Effector memory CD4-positive, alpha-beta T cell (primary cell): ENCODE results near the gene ERN2.

ENCODE experiments used
- DNase-seq, 3 donors: peaks; one replicate each; pipeline ENCODE4 v3.0.0-alpha.2; 2020
- H3K27ac ChIP-seq: 2 replicates; pipeline ENCODE4 v1.7.0; 2013; ENCODE audit warnings: mild to moderate bottlenecking, low read length, moderate library complexity; ENCODE audit not compliant: insufficient read depth, poor library complexity, severe bottlenecking
- H3K27me3 ChIP-seq: replicated peaks from 2 replicates; pipeline ENCODE4 v1.7.0; 2013; ENCODE audit warnings: mild to moderate bottlenecking, low read length; ENCODE audit not compliant: insufficient read depth, control insufficient read depth, poor library complexity, severe bottlenecking
- H3K36me3 ChIP-seq: 2 replicates; pipeline ENCODE4 v1.7.0; 2013; ENCODE audit warnings: mild to moderate bottlenecking, low read length, moderate library complexity; ENCODE audit not compliant: control insufficient read depth, insufficient read depth
- H3K4me1 ChIP-seq: 2 replicates; pipeline ENCODE4 v1.7.0; 2013; ENCODE audit warnings: low read length, mild to moderate bottlenecking; ENCODE audit not compliant: control insufficient read depth, insufficient read depth, poor library complexity, severe bottlenecking
- H3K4me3 ChIP-seq: 2 replicates; pipeline ENCODE4 v1.7.0; 2013; ENCODE audit warnings: low read length, low read depth, mild to moderate bottlenecking; ENCODE audit not compliant: insufficient read depth, poor library complexity, severe bottlenecking
- H3K9me3 ChIP-seq: 2 replicates; pipeline ENCODE4 v1.7.0; 2013; ENCODE audit warnings: mild to moderate bottlenecking, low read length, moderate library complexity; ENCODE audit not compliant: control insufficient read depth

Gene ERN2

DNA sequence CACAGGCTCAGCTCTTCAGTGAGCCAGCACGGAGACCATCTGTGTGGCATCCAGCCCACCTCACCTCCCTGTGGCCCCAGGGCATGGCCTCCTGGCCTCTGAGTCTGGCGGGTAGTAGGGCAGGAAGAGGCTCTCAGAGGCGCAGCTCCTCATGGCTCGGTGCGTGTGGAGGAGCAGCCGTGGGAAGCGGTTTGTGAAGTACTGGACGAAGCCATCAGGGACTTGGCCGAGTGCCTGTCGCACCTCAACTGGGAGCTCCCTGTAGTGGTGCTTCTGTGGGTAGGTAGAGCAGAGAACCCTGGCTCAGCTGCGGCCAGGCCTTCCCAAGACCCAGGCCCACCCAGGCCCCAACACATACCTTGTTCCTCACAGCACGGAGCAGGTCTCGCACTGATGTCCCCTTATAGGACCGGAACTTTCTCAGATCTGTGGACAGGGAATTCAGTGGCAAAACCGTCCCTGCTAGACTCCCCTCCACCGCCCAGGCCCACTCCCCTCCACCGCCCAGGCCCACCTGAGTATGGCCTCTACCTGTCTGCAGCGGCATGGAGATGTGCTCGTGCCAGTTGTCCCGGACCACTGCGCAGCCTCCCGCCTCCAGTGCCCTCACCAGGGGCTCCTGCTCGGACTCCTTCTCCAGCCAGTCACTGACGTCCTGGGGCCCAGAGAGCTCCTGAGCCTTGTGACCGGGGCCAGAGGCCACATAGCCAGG is 22.1 kb downstream of the ERN2 start:
- no peak for DNase-seq
- no peaks in the 10 kb centered on the region for H3K4me1 ChIP-seq
- H3K9me3 ChIP-seq, result no peaks in the 10 kb centered on the region
- no peak overlapping the region for H3K4me3 ChIP-seq
- H3K27me3 ChIP-seq, result no peaks in the 10 kb centered on the region
- H3K27ac ChIP-seq, result no peak overlapping the region
- peaks cover 30% of the 10 kb centered on the region for H3K36me3 ChIP-seq

GRCh38 chr16:23689442-23690187 is 23.4 kb downstream of the ERN2 start:
- DNase-seq, result no peak
- no peak overlapping the region for H3K27ac ChIP-seq
- peaks cover 30% of the 10 kb centered on the region for H3K36me3 ChIP-seq
- no peaks in the 10 kb centered on the region for H3K4me1 ChIP-seq
- H3K27me3 ChIP-seq, result no peaks in the 10 kb centered on the region
- H3K4me3 ChIP-seq, result no peak overlapping the region
- no peaks in the 10 kb centered on the region for H3K9me3 ChIP-seq

DNA sequence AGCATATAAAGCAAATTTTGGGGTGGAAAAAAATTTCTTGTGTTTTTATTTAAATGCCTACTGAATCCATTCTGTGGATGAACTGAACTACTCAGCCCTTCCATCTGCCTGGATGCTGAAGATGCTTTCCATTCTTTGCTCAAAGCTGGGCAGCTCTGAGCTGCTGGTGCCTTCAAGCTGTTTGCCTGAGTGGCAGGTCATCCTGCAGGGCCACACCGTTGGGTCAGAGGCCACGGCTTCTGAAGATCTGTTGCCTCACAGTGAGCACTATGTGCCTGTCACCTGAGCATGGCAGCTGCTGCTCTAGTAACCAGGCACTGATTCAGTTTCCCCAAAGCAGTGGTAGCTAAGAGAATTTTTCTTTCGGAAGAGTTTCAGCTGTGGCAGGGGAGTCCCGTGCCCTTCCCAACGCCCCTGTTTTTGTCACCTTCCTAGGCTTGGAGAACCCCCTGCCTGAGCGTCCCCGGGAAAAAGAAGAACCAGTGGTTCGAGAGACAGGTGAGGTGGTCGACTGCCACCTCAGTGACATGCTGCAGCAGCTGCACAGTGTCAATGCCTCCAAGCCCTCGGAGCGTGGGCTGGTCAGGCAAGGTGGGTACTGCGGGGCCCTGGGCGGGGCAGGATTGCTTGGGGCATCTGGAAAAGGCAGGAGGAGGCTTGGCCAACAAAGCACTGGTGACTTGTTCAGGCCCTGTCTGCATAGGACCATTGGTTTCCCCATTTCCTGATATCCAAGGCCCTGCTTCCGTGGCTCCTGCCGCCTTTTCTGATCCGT is 25.8 kb downstream of the ERN2 start:
- Histone ChIP-seq H3K4me3 (no peak overlapping the region), H3K4me1 (no peaks in the 10 kb centered on the region), H3K36me3 (peaks cover 33% of the 10 kb centered on the region), H3K27me3 (no peaks in the 10 kb centered on the region), H3K27ac (no peak overlapping the region), H3K9me3 (no peaks in the 10 kb centered on the region)
- no peak for DNase-seq

- Histone ChIP-seq H3K9me3 (no peaks in the 10 kb centered on the region), H3K36me3 (peaks cover 17% of the 10 kb centered on the region), H3K27ac (no peak overlapping the region), H3K4me3 (no peak overlapping the region), H3K4me1 (no peaks in the 10 kb centered on the region), H3K27me3 (no peaks in the 10 kb centered on the region)
- DNase-seq, result no peak
These were observed 29.5 kb downstream of the ERN2 start for GRCh38 chr16:23683487-23683886.

DNA sequence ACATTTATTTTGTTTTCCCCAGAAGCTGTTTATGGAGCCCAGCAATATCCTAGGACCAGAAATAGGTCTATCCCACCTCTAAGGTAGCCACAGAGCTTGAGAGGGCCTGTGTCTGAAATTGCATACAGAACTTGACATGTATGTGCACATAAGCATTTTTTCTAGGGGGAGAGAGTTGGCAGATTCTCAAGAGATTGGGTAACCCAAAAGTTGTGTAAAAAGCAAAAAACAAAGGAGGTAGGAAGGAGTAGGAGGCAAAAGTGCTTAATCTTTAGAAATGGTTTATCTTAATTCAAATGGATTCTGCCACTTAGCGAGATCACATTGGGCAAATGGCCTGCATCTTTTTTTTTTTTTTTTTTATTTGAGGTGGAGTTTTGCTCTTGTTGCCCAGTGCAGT is 30.8 kb downstream of the ERN2 start:
- DNase-seq, result no peak
- no peak overlapping the region for H3K4me3 ChIP-seq
- peaks cover 4% of the 10 kb centered on the region for H3K36me3 ChIP-seq
- no peaks in the 10 kb centered on the region for H3K4me1 ChIP-seq
- H3K27ac ChIP-seq, result no peak overlapping the region
- no peaks in the 10 kb centered on the region for H3K9me3 ChIP-seq
- H3K27me3 ChIP-seq, result no peaks in the 10 kb centered on the region

DNA sequence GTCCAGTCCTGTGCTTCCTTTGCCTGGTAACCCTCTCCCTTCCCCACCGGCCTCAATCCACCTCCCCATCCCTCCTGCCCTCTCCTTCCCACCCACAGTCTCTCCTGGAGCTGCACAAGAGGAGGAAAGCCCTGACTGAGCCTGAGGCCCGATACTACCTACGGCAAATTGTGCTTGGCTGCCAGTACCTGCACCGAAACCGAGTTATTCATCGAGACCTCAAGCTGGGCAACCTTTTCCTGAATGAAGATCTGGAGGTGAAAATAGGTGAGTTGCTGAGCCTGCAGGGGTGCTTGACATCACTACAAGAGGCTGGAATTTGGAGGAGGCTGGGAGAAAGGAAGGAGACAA is 33.1 kb downstream of the ERN2 start:
- no peaks in the 10 kb centered on the region for H3K4me1 ChIP-seq
- H3K36me3 ChIP-seq, result peaks cover 3% of the 10 kb centered on the region
- no peak for DNase-seq
- H3K27ac ChIP-seq, result no peak overlapping the region
- H3K4me3 ChIP-seq, result no peak overlapping the region
- H3K27me3 ChIP-seq, result no peaks in the 10 kb centered on the region
- no peaks in the 10 kb centered on the region for H3K9me3 ChIP-seq

DNA sequence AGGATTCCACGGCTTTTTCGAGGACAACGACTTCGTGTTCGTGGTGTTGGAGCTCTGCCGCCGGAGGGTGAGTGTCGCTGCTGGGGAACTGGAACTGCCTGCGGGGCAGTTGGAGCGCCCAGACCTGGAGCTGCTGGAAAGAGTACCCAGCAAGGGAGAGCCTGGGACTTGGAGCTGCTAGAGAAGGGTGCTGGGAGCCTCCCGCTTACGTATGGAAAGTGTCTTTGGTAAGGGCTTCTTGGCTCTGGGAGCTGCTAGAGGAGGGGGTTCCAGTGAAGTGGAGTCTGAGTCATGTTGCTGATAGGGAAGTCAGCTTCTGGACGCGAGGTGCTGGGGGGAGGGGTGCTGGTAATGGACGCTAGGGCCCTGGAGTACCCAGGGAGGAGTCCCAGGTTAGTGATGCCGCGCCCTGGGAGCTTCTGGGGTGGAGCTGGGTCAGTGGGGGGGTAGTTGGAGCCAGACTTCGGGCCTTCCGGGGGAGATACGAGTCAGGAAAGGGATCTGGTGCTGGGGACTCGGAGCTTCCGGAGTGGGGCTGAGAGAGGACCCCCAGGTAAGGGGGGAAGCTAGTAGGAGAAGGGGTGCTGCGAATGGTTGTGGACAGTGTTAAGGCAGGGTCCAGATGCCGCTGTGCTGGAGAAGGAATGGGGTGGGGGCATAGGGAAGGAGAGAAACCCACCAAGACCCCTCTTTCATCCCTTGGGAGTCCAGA is 33.6 kb downstream of the ERN2 start:
- no peak for DNase-seq
- Histone ChIP-seq H3K4me1 (no peaks in the 10 kb centered on the region), H3K9me3 (no peaks in the 10 kb centered on the region), H3K27ac (no peak overlapping the region), H3K36me3 (peaks cover 1% of the 10 kb centered on the region), H3K4me3 (peak overlapping the region; percentile 64), H3K27me3 (no peaks in the 10 kb centered on the region)

DNA sequence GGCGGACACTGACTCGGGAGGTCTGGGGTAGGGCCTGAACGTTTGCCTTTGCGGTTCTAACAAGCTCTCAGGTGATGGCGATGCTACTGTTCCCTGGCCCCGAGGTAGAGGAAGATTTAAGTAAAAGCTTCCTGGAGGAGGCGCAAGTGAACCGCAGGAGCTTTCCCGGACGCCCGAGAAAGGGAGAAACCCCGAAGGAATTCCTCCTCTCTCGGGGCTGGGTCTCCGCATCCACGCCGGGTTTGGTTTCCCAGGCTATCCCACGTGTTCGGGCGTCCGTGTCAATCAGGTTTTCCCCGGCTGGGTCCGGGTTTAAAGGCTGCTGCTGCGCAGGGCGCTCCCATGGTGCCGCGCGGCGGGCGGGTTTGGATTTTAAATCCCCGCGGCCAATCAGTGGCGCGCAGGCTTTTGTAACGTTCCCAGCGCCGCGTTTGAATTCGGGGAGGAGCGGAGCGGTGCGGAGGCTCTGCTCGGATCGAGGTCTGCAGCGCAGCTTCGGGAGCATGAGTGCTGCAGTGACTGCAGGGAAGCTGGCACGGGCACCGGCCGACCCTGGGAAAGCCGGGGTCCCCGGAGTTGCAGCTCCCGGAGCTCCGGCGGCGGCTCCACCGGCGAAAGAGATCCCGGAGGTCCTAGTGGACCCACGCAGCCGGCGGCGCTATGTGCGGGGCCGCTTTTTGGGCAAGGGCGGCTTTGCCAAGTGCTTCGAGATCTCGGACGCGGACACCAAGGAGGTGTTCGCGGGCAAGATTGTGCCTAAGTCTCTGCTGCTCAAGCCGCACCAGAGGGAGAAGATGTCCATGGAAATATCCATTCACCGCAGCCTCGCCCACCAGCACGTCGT is 34.4 kb downstream of the ERN2 start, which contains the start of gene PLK1:
Gene PLK1, plus strand, starts transcription at position 460 of the 844 bp plus-strand sequence. Its CDS starts 44 bp downstream, at position 504.
- Histone ChIP-seq H3K27ac (no peak within 1 kb of the TSS), H3K4me3 (peak within 1 kb of the TSS; percentile 64), H3K36me3 (no peaks in the 10 kb centered on the region), H3K27me3 (no peaks in the 10 kb centered on the region), H3K9me3 (no peaks in the 10 kb centered on the region), H3K4me1 (no peaks in the 10 kb centered on the region)
- DNase-seq, result peak; percentile 21 to 46 (median 46)

GRCh38 chr16:23676924-23677480 is 36.0 kb downstream of the ERN2 start:
- Histone ChIP-seq H3K4me1 (no peaks in the 10 kb centered on the region), H3K27me3 (no peaks in the 10 kb centered on the region), H3K27ac (no peak overlapping the region), H3K9me3 (no peaks in the 10 kb centered on the region), H3K36me3 (no peaks in the 10 kb centered on the region), H3K4me3 (no peak overlapping the region)
- DNase-seq, result no peak
